Brain microvascular endothelial cell (primary cell): ENCODE data around the gene MAJIN.

Source experiments
- DNase-seq: peaks from one replicate; pipeline ENCODE4 v3.0.0-alpha.2; 2020
- H3K27ac ChIP-seq: fragments of 250-450 bp; sonication (Bioruptor Pico); 2 replicates; pipeline ENCODE4 v1.5.1; 2020; ENCODE audit warnings: mild to moderate bottlenecking, moderate library complexity
- H3K27me3 ChIP-seq: fragments of 250-450 bp; sonication (Bioruptor Pico); replicated peaks from 2 replicates; pipeline ENCODE4 v1.5.1; 2020; ENCODE audit warnings: mild to moderate bottlenecking
- H3K36me3 ChIP-seq: fragments of 250-450 bp; sonication (Bioruptor Pico); replicated peaks from 2 replicates; pipeline ENCODE4 v1.5.1; 2020; ENCODE audit warnings: mild to moderate bottlenecking
- H3K4me3 ChIP-seq: 2 replicates; pipeline ENCODE4 v1.5.1; 2011; ENCODE audit warnings: low read depth, mild to moderate bottlenecking, control low read depth, low read length, moderate library complexity
- CTCF ChIP-seq: IDR thresholded peaks from 2 replicates; pipeline ENCODE4 v1.5.1; 2011; ENCODE audit warnings: low read depth, mild to moderate bottlenecking, moderate library complexity, low read length, control low read depth, inconsistent platforms; ENCODE audit errors: missing control alignments
- in situ Hi-C: cut with HindIII; loops from 2 replicates; pipeline ENCODE4 v1.10.0; 2017; ENCODE audit warnings: low sequenced_read_pairs, low pct_ligation_motif_present

MAJIN gene

GRCh38 chr11:64916775-64917662 is 54.9 kb downstream of the MAJIN start, which contains the start of gene ATG2A:
ATG2A (minus strand) TSS chr11:64917209; CDS start chr11:64917135, 74 bp downstream.
- no peak for TF ChIP-seq CTCF
- in situ Hi-C loops: no loop called here
- DNase-seq: peak; percentile 99

GRCh38 chr11:64916040-64916774 is 55.7 kb downstream of the MAJIN start:
- peak overlapping the region; percentile 51 for H3K27ac ChIP-seq
- H3K36me3 ChIP-seq: peaks cover 24% of the 10 kb centered on the region
- in situ Hi-C loops: no loop called here
- no peak for TF ChIP-seq CTCF
- no peaks in the 10 kb centered on the region for H3K27me3 ChIP-seq
- DNase-seq: no peak
- H3K4me3 ChIP-seq: peak overlapping the region; percentile 91

More at GRCh38 chr11:64916775-64917662, 54.9 kb downstream of the MAJIN start, which contains the start of gene ATG2A:
- Histone ChIP-seq H3K36me3 (peaks cover 17% of the 10 kb centered on the region), H3K27ac (peak within 1 kb of the TSS; percentile 51), H3K4me3 (peak within 1 kb of the TSS; percentile 91), H3K27me3 (no peaks in the 10 kb centered on the region)

- in situ Hi-C loops: no loop called here
- no peaks in the 10 kb centered on the region for H3K27me3 ChIP-seq
- peak overlapping the region; percentile 91 for H3K4me3 ChIP-seq
- no peak overlapping the region for H3K27ac ChIP-seq
- no peak for DNase-seq
- no peak for TF ChIP-seq CTCF
- peaks cover 32% of the 10 kb centered on the region for H3K36me3 ChIP-seq
Observed at GRCh38 chr11:64915376-64915887, 56.5 kb downstream of the MAJIN start.

GRCh38 chr11:64914123-64914522 is 57.8 kb downstream of the MAJIN start:
- in situ Hi-C loops: no loop called here
- Histone ChIP-seq H3K27me3 (no peaks in the 10 kb centered on the region), H3K4me3 (no peak overlapping the region), H3K27ac (no peak overlapping the region), H3K36me3 (peaks cover 38% of the 10 kb centered on the region)
- DNase-seq: no peak
- TF ChIP-seq CTCF: no peak

- DNase-seq: no peak
- Histone ChIP-seq H3K27me3 (no peaks in the 10 kb centered on the region), H3K36me3 (peaks cover 46% of the 10 kb centered on the region), H3K4me3 (no peak overlapping the region), H3K27ac (no peak overlapping the region)
- in situ Hi-C loops: no loop called here
- TF ChIP-seq CTCF: no peak
Observed at GRCh38 chr11:64913171-64913727, 58.7 kb downstream of the MAJIN start.
